Fibroblast of villous mesenchyme (primary cell): ENCODE results near the gene STK39. TPM values are rescaled to one million over a fixed set of nuclear protein-coding genes. Genes with fewer than 3 reads are reported as not detected.
A peak's percentile ranks its signal among the peaks of the same experiment; 100 is the strongest.
"Not testable (repeated sequence)": the region's sequence is repeated elsewhere in the genome, so short reads cannot be mapped to it uniquely, and the experiment has no call there.

ENCODE experiments used
- DNase-seq: peaks from one replicate; pipeline ENCODE4 v3.0.0-alpha.2; 2010; ENCODE audit warnings: low read depth
- H3K4me3 ChIP-seq: 2 replicates; pipeline ENCODE4 v1.5.1; 2011; ENCODE audit warnings: low read depth, mild to moderate bottlenecking, low read length
- total RNA-seq: library from RNA; depleted of rRNA; stranded (reverse); fragments of >200 nt; gene quantifications from 2 replicates; pipeline ENCODE4 v1.2.3, GENCODE V29; 2012
- TF ChIP-seq, protein P1 (sequence below): IDR thresholded peaks from 2 replicates; pipeline ENCODE4 v1.5.1; 2012; ENCODE audit warnings: low read depth, mild to moderate bottlenecking, low read length; ENCODE audit not compliant: insufficient read depth

Gene STK39
- total RNA-seq, 1 donor = 27.2 TPM

- DNase-seq = no peak
- TF ChIP-seq, protein P1, sequence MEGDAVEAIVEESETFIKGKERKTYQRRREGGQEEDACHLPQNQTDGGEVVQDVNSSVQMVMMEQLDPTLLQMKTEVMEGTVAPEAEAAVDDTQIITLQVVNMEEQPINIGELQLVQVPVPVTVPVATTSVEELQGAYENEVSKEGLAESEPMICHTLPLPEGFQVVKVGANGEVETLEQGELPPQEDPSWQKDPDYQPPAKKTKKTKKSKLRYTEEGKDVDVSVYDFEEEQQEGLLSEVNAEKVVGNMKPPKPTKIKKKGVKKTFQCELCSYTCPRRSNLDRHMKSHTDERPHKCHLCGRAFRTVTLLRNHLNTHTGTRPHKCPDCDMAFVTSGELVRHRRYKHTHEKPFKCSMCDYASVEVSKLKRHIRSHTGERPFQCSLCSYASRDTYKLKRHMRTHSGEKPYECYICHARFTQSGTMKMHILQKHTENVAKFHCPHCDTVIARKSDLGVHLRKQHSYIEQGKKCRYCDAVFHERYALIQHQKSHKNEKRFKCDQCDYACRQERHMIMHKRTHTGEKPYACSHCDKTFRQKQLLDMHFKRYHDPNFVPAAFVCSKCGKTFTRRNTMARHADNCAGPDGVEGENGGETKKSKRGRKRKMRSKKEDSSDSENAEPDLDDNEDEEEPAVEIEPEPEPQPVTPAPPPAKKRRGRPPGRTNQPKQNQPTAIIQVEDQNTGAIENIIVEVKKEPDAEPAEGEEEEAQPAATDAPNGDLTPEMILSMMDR = no peak
- no peak overlapping the region for H3K4me3 ChIP-seq
Measured at GRCh38 chr2:168132389-168132788, 115.0 kb downstream of the STK39 start.

DNA sequence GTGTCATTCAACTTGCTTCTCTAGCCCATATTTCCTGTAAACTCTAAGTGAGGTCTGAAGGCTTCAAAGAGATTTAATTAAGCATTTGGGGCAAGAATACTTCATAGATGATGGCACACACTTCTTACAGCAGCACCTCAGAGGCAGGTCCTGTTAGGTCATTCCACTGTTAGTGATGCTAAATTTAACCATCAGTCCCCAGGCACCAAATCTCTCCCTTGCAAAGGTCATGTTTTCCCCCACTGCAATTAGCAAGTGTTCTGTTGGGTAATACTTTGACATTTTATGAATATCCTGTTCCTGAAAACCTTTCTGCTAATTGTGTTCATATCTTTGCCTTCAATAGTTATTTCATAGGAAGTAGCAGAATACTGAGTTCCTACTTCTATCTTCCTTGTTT, 117.0 kb downstream of the STK39 start:
- TF ChIP-seq, protein P1 = no peak
- H3K4me3 ChIP-seq = no peak overlapping the region
- no peak for DNase-seq

DNA sequence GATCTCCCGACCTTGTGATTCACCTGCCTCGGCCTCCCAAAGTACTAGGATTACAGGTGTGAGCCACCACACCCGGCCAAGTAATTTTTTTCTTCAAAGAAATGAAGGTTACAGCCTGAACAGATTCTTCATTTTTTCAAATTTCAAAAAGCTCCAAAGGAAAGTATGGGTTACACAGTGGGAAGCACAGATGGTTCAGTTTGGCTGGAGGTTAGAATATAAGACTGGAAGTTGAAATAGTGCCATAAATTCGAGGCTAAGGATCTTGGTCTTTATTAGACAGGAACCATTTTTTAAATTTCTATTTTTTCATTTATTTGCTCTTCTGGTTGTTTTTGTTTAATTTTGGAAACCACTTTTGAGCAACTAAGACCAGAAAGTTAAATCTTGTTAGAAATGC, 120.0 kb downstream of the STK39 start:
- TF ChIP-seq, protein P1 = no peak
- no peak overlapping the region for H3K4me3 ChIP-seq
- DNase-seq = no peak

DNA sequence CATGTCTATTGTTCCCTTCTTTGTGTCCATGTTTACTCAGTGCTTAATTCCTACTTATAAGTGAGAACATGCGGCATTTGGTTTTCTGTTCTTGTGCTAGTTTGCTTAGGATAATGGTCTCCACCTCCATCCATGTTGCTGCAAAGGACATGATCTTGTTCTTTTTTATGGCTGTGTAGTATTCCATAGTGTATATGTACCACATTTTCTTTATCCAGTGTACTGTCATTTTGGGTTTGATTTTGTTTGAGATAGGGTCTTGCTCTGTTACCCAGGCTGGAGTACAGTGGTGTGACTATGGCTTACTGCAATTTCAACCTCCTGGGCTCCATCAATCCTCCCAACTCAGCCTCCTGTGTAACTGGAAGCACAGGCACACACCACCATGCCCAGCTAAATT, 125.2 kb downstream of the STK39 start:
- not testable (repeated sequence) for DNase-seq, H3K4me3 ChIP-seq

- no peak overlapping the region for H3K4me3 ChIP-seq
- DNase-seq = no peak
- TF ChIP-seq, protein P1 = no peak
Measured at GRCh38 chr2:168120730-168121129, 126.7 kb downstream of the STK39 start.

DNA sequence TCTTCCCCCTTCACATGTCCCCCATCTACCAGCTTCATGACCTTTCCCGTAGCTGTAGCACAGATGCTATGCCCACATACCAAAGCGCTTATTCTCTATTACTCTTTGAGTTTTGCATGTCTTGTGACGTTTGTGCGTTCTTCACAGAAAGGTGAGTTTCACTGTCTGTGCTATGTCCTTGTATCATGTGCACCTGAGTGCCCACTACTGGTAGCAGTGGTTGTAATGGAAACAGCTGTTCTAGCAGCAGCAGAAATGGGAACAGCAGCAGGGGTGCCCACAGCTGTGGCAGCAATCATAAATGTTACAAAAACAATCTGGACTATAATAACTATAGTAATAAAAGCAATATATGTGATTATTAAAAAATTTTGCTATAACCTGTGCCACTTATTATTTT, 127.1 kb downstream of the STK39 start:
- no peak overlapping the region for H3K4me3 ChIP-seq
- TF ChIP-seq, protein P1 = no peak
- DNase-seq = no peak

DNA sequence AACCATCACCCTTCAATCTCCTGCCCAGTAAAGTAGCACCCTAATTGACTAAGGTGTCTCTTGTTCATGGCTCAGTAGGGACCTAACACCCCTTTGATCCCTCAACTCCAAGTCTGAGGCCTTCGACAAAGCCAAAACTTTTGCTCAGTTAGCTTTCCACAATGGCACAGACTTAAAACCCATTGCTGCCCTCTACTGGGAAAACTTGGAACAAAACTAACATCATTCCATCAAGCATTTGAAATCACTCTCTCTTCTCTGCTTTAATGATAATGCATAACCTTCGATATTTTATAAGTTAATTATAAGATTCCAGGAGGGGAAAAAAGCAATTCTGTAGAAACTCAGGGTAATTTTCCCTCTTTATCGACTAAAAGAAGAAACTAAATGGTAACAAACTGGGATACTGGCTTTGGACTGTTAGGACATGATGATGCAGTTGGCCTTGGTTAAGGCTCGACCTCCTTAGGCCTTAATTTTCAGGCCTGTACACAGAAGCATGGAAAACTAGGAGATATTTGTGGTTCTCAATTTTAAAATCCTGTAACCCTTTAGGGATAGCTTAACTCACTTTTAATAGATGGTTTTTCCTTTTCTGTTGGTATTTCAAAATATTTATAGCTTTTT, 127.8 kb downstream of the STK39 start:
- peak; percentile 68 for DNase-seq
- no peak overlapping the region for H3K4me3 ChIP-seq
- TF ChIP-seq, protein P1 = peak; percentile 74
